Astrocyte of the cerebellum (primary cell): ENCODE data around the gene ING3.
"Not testable (repeated sequence)": the region's sequence is repeated elsewhere in the genome, so short reads cannot be mapped to it uniquely, and the experiment has no call there.

ENCODE experiments used
- DNase-seq: peaks from one replicate; pipeline ENCODE4 v3.0.0-alpha.2; 2011; ENCODE audit warnings: low read depth
- H3K4me3 ChIP-seq: 2 replicates; pipeline ENCODE4 v1.5.1; 2011; ENCODE audit warnings: mild to moderate bottlenecking, low read depth, low read length, moderate library complexity
- CTCF ChIP-seq: IDR thresholded peaks from 2 replicates; pipeline ENCODE4 v1.5.1; 2012; ENCODE audit warnings: low read length, low read depth, moderate library complexity, mild to moderate bottlenecking; ENCODE audit errors: missing control alignments
- in situ Hi-C: cut with HindIII; loops from 2 replicates; pipeline ENCODE4 v1.10.0; 2017; ENCODE audit warnings: low sequenced_read_pairs

ING3 gene

GRCh38 chr7:120981117-120981516, 30.5 kb downstream of the ING3 start:
- in situ Hi-C loops: loop anchor here (25.0 kb wide), 1 partner anchor 556 kb away; no protein-coding TSS in a partner anchor
- DNase-seq: no peak
- H3K4me3 ChIP-seq: no peak overlapping the region
- TF ChIP-seq CTCF: no peak

- DNase-seq: peak; percentile 71
- TF ChIP-seq CTCF: peak; percentile 12
- no peak overlapping the region for H3K4me3 ChIP-seq
- in situ Hi-C loops: loop anchor here (25.0 kb wide), 1 partner anchor 555 kb away; no protein-coding TSS in a partner anchor
These were observed 31.5 kb downstream of the ING3 start for GRCh38 chr7:120981888-120982615.

- in situ Hi-C loops: loop anchor here (25.0 kb wide), 1 partner anchor 554 kb away; no protein-coding TSS in a partner anchor
- not testable (repeated sequence) for DNase-seq, H3K4me3 ChIP-seq
These were observed 33.0 kb downstream of the ING3 start for GRCh38 chr7:120983592-120983991.

- no peak for DNase-seq
- TF ChIP-seq CTCF: no peak
- in situ Hi-C loops: loop anchor here (25.0 kb wide), 1 partner anchor 553 kb away; no protein-coding TSS in a partner anchor
- H3K4me3 ChIP-seq: no peak overlapping the region
These were observed 33.8 kb downstream of the ING3 start for GRCh38 chr7:120984406-120984805.

GRCh38 chr7:120985130-120985758, 34.7 kb downstream of the ING3 start:
- no peak for DNase-seq
- H3K4me3 ChIP-seq: no peak overlapping the region
- in situ Hi-C loops: loop anchor here (25.0 kb wide), 1 partner anchor 552 kb away; no protein-coding TSS in a partner anchor
- TF ChIP-seq CTCF: no peak

GRCh38 chr7:120985839-120986238, 35.3 kb downstream of the ING3 start:
- in situ Hi-C loops: loop anchor here (25.0 kb wide), 1 partner anchor 551 kb away; no protein-coding TSS in a partner anchor
- no peak overlapping the region for H3K4me3 ChIP-seq
- DNase-seq: no peak
- TF ChIP-seq CTCF: no peak

GRCh38 chr7:120986650-120987049, 36.1 kb downstream of the ING3 start:
- no peak for TF ChIP-seq CTCF
- in situ Hi-C loops: loop anchor here (25.0 kb wide), 1 partner anchor 551 kb away; no protein-coding TSS in a partner anchor
- DNase-seq: no peak
- H3K4me3 ChIP-seq: no peak overlapping the region
